ENCODE data around the gene NDNF. TPM values are rescaled to one million over a fixed set of nuclear protein-coding genes. Genes with fewer than 3 reads are reported as not detected.

NDNF gene
- total RNA-seq, 2 donors from 2014 or later: 5.2 to 5.7 TPM

GRCh38 chr4:121030131-121030530 is 42.2 kb downstream of the NDNF start:
- Histone ChIP-seq H3K36me3 (no peaks in the 10 kb centered on the region), H3K9me3 (no peaks in the 10 kb centered on the region), H3K27ac (no peak overlapping the region), H3K4me3 (no peak overlapping the region), H3K4me1 (replicated peaks) (no peaks in the 10 kb centered on the region), H3K27me3 (replicated peaks; ENCODE audit: insufficient read depth) (no peaks in the 10 kb centered on the region)
- TF ChIP-seq POLR2AphosphoS5 (IDR thresholded peaks at IDR 0.05) (no peak), CTCF (IDR thresholded peaks at IDR 0.05) (no peak), POLR2A (IDR thresholded peaks at IDR 0.05) (no peak)
- intact Hi-C loops (cut with DNase I): no loop called here
- DNase-seq (ENCODE audit: low spot score): no peak

- no peaks in the 10 kb centered on the region for H3K4me1 ChIP-seq (replicated peaks)
- TF ChIP-seq POLR2A (IDR thresholded peaks at IDR 0.05) (no peak), POLR2AphosphoS5 (IDR thresholded peaks at IDR 0.05) (no peak), CTCF (IDR thresholded peaks at IDR 0.05) (no peak)
- H3K4me3 ChIP-seq: no peak overlapping the region
- no peaks in the 10 kb centered on the region for H3K36me3 ChIP-seq
- intact Hi-C loops (cut with DNase I): no loop called here
- DNase-seq (ENCODE audit: low spot score): no peak
- H3K27me3 ChIP-seq (replicated peaks; ENCODE audit: insufficient read depth): no peaks in the 10 kb centered on the region
- H3K27ac ChIP-seq: no peak overlapping the region
- 96% methylated on average over 2 of the region's 2 CpGs for WGBS
- no peaks in the 10 kb centered on the region for H3K9me3 ChIP-seq
Observed at GRCh38 chr4:121026034-121026433, 46.3 kb downstream of the NDNF start.

GRCh38 chr4:121025540-121025939 is 46.8 kb downstream of the NDNF start:
- Histone ChIP-seq H3K27ac (no peak overlapping the region), H3K36me3 (no peaks in the 10 kb centered on the region), H3K4me3 (no peak overlapping the region), H3K27me3 (replicated peaks; ENCODE audit: insufficient read depth) (no peaks in the 10 kb centered on the region), H3K4me1 (replicated peaks) (no peaks in the 10 kb centered on the region), H3K9me3 (no peaks in the 10 kb centered on the region)
- no peak for TF ChIP-seq POLR2AphosphoS5 (IDR thresholded peaks at IDR 0.05)
- TF ChIP-seq CTCF (IDR thresholded peaks at IDR 0.05): no peak
- TF ChIP-seq POLR2A (IDR thresholded peaks at IDR 0.05): no peak
- no peak for DNase-seq (ENCODE audit: low spot score)
- 70% methylated on average over 3 of the region's 3 CpGs for WGBS
- intact Hi-C loops (cut with DNase I): no loop called here

- Histone ChIP-seq H3K27me3 (replicated peaks; ENCODE audit: insufficient read depth) (no peaks in the 10 kb centered on the region), H3K4me1 (replicated peaks) (no peaks in the 10 kb centered on the region), H3K36me3 (no peaks in the 10 kb centered on the region), H3K9me3 (no peaks in the 10 kb centered on the region), H3K4me3 (no peak overlapping the region), H3K27ac (no peak overlapping the region)
- DNase-seq (ENCODE audit: low spot score): no peak
- TF ChIP-seq CTCF (IDR thresholded peaks at IDR 0.05) (no peak), POLR2A (IDR thresholded peaks at IDR 0.05) (no peak), POLR2AphosphoS5 (IDR thresholded peaks at IDR 0.05) (no peak)
- intact Hi-C loops (cut with DNase I): no loop called here
- 94% methylated on average over 1 of the region's 1 CpG for WGBS
Observed at GRCh38 chr4:121018543-121018942, 53.8 kb downstream of the NDNF start.

GRCh38 chr4:121016611-121017010 is 55.7 kb downstream of the NDNF start:
- Histone ChIP-seq H3K4me3 (no peak overlapping the region), H3K27me3 (replicated peaks; ENCODE audit: insufficient read depth) (no peaks in the 10 kb centered on the region), H3K9me3 (no peaks in the 10 kb centered on the region), H3K27ac (no peak overlapping the region), H3K4me1 (replicated peaks) (no peaks in the 10 kb centered on the region), H3K36me3 (no peaks in the 10 kb centered on the region)
- no peak for DNase-seq (ENCODE audit: low spot score)
- no peak for TF ChIP-seq POLR2A (IDR thresholded peaks at IDR 0.05)
- TF ChIP-seq CTCF (IDR thresholded peaks at IDR 0.05): no peak
- intact Hi-C loops (cut with DNase I): no loop called here
- WGBS: 87% methylated on average over 6 of the region's 6 CpGs

Measured in prostate gland (tissue), 2 donors.